Measurements from ENCODE around the gene GLIPR2.
A peak's percentile ranks its signal among the peaks of the same experiment; 100 is the strongest.
"Not testable (repeated sequence)": the region's sequence is repeated elsewhere in the genome, so short reads cannot be mapped to it uniquely, and the experiment has no call there.

Gene GLIPR2

DNA sequence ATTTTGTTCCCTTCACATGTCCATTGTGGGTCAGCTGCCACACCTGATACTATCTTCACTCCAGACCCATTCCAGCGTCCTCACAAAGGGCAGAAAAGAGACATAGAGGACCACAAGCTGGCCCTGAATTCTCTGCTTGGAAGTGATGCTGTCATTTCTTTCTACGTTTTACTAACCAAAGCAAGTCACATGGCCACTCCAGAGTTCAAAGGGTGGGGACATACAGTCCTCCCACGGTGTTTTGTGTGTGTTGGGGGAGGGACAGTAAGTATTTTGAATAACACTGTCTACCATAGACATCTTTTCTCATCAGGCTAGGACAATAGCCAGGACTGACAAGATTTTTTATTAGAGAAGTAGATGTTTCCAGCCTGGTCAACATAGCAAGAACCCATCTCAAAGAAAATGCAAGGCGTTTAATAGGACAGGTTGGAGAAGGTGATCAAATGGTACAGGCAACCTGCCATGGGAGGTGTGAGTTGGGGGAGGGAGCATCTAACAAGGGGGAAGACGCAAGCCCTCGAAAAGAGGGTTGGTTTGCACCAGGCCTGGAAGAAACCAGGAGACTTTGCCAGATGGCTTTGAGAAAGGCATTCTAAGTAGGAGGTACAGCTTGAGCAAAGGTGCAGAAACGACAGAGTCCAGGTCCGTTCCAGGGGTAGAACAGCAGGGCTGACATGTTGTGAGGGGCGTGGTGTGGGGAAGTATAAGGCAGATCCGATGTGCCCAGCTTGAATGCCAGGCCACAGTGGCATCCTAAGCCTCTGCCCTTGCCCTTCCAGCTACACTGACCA is 11.3 kb upstream of the GLIPR2 start:
- DNase-seq, result no peak

- DNase-seq, result no peak
These were observed 10.4 kb upstream of the GLIPR2 start for GRCh38 chr9:36126016-36126730.

GRCh38 chr9:36127652-36128244 is 8.8 kb upstream of the GLIPR2 start:
- DNase-seq, result no peak

- DNase-seq, result no peak
These were observed 8.2 kb upstream of the GLIPR2 start for GRCh38 chr9:36128349-36128748.

DNA sequence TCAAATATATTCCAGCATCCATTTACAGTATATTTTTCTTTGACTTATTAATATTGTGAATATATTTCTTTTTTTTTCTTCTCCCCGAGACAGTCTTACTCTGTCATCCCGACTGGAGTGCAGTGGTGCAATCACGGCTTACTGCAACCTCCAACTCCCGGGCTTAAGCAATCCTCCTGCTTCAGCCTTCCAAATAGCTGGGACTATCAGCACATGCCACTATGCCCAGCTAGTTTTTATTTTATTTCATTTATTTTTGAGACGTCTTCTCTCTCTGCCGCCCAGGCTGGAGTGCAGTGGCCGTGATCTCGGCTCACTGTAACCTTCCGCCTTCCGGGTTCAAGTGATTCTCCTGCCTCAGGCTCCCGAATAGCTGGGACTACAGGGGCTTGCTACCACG is 7.4 kb upstream of the GLIPR2 start:
- DNase-seq, result no peak

DNA sequence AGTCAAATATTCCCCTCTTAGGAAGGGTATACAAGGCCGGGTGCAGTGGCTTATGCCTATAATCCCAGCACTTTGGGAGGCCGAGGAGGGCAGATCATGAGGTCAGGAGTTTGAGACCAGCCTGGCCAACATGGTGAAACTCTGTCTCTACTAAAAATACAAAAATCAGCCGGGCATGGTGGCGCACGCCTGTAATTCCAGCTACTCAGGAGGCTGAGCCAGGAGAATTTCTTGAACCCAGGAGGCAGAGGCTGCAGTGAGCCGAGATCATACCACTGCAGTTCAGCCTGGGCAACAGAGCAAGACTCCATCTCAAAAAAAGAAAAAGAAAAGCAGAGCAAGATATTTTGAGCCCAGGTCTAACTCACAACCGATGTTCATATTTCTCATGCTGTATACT is 4.9 kb upstream of the GLIPR2 start:
- not testable (repeated sequence) for DNase-seq

GRCh38 chr9:36132086-36132485 is 4.4 kb upstream of the GLIPR2 start:
- no peak for DNase-seq

DNA sequence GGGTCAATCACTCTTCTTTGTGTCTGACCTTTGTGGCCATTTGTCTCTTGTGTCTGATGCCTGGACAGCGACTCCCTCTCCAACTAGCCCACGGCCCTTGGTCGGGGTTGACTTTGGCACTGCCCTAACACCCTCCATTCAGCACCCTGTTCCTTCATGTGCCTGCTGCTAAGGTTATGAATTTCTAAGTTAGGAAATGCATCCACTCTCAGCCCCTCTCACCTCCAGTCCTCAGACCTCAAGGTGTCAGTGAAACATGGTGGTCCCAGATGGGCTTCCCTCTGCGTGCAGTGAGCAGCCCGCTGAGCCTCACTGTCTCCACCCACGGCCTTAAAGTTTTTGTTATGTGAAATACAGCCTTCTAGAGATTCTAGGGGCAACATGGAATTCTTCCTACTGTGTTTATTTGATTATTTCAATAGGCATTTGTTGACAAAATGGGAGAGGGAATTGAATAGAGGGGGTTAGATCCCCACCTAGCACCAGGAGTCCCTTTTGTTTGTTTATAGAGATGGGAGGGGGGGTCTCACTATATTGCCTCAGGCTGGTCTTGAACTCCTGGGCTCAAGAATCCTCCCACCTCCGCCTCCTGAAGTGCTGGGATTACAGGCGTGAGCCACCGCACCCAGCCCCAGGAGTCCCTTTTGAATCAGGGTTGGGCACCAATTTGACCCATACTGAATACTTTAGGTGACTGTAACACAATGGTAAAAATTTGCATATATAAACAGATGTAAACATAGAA is 1.6 kb upstream of the GLIPR2 start:
- no peak for DNase-seq

DNA sequence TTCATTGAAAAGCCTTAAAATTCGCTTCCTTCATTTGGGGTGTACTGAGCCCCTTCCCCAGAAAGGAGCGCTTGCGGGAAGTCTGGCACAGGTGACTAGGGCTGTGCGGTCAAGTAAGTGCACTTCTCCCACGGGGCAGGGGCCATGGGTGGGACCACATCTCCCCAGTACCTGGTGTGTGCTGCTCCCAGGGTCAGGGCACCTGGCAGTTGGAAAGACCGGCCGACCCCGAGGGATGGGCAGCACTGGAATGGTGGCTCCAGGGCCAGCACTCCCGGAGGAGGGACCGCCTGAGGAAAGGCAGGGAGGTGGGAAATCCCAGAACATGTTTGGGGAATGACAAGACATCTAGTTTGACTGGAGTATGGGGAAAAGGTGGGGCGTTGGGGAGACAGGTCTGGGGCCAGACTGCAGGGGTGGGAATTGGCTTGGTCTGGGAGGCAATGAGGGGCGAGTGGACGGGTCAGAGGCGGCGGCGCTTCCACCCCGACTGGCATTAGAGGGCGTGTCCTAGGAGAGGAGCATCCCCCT is 727 bp upstream of the GLIPR2 start:
- no peak for DNase-seq

DNA sequence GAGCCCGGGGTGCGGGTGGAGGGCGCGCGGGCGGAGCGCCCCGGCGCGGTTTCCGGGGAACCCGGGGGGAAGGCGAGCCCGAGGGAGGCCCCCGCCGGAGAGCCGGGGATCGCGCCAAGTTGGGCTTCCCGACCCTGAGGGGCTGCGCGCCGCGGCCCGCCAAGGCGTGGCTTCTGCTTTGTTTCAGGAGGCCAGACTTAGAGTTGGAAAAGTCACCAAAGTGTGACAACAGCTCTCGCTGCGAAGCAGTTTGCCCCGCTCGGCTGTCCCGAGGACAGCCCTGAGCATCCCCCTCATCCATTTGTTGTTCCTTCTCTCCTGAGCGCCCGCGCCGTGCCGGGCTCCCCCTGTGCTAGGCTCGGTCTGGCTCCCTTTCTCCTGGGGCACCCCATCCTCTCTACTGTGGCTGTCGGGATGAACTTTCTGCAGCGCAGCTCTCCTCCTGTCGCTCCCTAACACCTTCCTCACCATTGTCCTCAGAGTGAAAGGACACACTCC is 410 bp downstream of the GLIPR2 start:
- DNase-seq, result no peak

DNA sequence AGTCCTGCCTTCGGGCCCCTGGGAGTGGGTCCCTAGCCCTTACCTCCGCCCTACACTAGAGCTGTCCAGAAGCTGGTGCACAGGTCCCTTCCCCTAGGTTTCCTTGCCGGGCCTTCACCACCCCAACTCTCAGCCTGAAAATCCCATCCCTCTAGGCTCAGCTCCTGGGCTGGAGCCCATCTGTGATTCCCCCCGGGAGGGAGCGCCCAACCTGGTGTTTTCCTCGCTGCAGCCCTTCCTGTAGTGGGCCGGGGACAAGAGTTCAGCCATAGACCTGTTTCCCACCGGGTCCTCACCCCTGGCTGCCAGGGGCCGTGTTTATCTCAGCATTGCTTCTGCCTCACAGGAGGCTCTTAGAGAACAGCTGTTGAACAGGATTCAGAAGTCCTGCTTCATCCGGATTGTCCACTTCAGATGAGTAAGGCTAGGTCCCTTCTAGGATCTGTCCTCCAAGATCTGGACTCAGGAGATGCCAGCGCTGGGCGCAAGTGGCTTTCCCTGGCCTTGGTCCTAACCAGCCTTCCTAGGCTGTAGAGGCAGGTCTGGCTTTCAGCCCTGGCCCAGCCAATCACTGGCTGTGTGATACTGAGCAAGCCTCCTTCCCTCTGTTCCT is 965 bp downstream of the GLIPR2 start:
- DNase-seq, result no peak

- no peak for DNase-seq
These were observed 2.0 kb downstream of the GLIPR2 start for GRCh38 chr9:36138496-36138895.

DNA sequence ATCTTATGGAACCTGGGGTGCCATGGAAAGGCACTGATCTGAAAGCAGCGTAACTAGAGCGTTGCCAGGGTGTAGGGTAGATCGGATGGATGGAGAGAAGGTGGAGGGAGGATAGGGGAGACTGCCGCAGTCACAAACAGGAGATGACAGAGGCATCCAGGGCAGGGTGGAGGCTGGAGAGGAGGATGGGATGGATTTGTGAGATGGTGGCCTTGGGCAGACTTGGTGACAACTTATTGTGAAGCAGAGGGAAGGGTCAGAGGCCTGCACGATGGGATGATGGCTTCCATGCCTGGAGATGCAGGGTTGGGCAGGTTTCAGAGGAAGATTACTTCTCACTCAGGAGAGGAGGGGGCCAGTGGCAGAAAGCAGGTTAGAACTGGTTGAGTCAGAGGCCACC is 2.4 kb downstream of the GLIPR2 start:
- DNase-seq, result no peak

GRCh38 chr9:36140086-36141084 is 3.9 kb downstream of the GLIPR2 start:
- no peak for DNase-seq

- DNase-seq, result peak; percentile 77
These were observed 4.8 kb downstream of the GLIPR2 start for GRCh38 chr9:36141288-36141687.

- no peak for DNase-seq
These were observed 5.2 kb downstream of the GLIPR2 start for GRCh38 chr9:36141761-36142160.

- DNase-seq, result no peak
These were observed 6.1 kb downstream of the GLIPR2 start for GRCh38 chr9:36142510-36143244.

DNA sequence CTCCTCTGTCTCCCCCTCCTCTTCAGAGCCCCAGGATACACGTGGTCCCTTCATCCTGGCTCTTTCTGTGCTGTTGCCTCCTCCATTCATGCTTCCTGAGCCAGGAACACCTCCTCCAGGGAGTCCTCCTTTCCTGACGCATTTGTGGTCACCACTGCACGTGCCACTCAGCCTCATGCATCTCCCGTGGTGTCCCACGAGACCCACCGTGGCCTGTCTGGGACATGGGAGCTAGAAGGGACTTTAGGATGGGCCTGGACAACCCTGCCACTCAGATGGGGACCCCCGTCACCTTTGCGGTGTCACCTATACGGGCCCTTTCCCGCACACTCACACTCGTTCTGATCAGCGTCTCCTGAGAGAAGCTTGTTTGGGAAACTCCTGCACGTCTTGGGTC is 6.7 kb downstream of the GLIPR2 start:
- no peak for DNase-seq

DNA sequence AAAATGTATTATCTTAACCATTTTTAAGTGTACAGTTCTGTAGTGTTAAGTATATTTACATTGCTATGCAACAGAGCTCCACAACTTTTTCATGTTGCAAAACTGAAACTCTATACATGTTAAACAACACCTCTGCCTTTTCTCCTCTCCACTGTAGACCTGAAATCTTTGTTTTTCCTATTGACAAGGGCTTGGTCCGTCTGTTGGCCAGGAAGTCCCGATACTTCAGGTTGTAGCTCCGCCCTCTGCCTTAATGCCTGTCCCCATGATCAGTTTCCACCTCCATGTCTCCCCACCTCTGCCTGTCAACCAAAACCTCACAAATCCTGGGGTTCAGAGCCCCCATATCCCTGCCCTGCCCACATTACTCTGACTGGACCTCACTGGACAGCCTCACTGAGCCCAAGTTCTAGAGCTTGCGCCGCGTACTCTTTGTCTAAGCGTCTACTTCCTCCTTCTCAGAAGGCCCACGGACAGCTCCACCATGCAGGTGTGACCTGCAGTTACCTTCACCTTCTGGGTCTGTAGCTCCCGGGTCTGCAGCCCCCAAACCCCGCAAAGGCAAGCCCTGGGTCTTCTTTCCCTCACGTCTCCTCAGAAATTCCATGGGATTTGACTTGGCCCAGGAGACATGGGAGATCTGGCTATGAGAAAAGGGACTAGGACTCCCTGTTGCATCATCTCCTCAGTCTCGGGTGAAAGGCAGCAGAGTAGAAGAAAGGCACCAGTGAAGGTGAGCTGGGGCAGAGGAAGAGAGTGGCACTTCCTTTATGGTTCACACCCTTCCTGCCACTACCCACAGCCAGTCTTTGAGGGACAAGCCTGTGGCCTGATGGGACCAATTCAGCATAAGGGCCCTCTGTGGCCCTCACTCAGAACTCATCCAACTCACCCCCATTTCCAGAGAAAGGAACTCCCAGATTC is 8.0 kb downstream of the GLIPR2 start:
- DNase-seq, result no peak

Measured in T1000 (cell line).